GM21381 (cell line): ENCODE measurements around the gene LYPD3.
"Not testable (repeated sequence)": the region's sequence is repeated elsewhere in the genome, so short reads cannot be mapped to it uniquely, and the experiment has no call there.

Source experiments
- ATAC-seq: cut with Tn5 transposase; IDR thresholded peaks from one replicate; pipeline ENCODE4 v1.9.1; 2021; ENCODE audit warnings: mild to moderate bottlenecking, moderate library complexity; ENCODE audit not compliant: unreplicated experiment

Gene LYPD3

DNA sequence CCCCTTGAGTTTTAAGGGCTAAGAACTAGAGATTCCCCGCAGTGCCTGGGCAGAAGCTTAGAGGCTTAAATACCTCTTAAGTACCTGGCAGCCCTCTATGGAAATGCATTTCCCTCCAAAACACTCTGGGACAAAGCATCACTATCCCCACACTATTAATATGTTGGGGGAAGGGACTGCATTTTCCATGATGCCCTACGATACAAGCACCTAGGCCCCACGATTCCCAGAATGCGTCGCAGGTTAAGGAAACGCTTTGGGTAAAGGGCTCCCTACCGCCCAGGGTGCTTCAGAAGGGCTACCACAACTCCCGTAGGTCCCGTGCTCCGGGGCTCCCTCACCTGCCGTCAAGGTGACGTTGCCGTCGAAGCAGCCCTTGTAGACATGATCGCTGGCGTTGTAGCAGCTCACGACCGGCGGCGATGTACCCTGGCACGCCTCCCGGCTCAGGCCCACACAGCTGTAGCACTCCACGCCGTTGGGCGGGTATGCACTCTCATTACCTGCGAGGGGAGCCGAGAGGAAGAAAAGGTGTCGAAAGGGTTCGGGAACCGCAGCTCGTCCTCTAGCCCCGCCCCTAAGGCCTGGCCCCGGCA is 2.5 kb downstream of the LYPD3 start:
- no peak for ATAC-seq

DNA sequence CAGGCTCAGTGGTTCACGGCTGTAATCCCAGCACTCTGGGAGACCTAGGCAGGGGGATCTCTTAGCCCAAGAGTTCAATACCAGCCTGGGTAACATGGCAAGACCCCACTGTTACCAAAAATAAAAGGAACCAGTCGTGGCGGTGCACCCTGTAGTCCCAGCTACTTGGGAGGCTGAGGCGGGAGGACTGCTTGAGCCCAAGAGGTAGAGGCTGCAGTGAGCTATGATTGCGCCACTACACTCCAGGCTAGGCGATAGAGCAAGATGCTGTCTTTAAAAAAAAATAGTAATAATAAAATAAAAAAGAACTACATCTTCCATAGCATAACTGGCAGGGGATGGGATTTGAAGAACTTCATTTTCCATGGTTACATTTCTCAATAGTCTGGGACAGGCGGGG is 3.0 kb downstream of the LYPD3 start:
- no peak for ATAC-seq

DNA sequence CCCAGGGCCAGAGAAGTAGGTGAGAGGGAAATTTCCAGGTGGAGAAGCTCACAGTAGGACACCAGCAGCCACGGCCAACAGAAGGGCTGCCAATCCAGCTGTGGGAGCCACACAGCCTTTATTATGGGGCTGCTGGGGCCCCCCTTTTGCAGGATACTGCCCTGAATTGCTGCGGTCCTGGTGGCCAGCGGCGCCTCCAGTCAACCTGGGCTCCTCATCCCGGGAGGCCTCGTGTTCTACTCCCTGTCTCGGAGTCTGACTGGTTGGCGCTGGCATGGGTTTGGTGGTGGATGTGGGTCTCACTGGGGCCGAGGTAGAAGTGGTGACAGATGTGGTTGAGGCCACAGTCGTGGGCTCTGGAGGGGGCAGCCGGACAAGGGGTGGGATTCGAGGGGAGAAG is 4.1 kb downstream of the LYPD3 start:
- ATAC-seq, result no peak

DNA sequence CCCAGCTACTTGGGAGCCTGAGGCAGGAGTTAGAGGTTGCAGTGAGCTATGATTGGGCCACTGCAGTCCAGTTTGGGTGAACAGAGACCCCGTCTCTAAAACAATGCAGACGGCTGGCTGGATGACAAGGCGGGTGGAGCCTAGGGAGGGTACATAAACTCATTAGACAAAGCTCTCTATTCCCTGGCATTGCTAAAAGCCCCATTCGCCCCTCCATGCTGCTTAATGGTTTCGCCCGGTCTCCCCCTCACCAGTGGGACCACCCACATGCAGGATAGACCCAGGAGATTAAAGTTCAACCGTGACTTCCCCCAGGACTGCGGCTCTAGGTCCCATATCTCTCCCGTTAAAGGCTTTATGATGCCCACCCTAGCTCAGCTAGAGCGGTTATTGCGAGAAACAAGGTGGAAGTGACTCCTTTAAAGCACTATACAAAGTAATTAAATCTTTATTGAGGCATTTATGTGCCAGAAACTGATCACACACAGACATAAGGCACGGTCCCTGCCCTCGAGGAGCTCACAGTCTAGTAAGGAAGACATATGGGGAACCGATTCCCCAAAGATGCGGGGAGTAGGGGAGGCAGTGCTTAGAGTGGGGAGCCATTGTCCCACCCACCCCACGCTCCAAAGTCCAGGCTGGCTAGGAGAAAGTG is 4.9 kb downstream of the LYPD3 start:
- ATAC-seq, result no peak

DNA sequence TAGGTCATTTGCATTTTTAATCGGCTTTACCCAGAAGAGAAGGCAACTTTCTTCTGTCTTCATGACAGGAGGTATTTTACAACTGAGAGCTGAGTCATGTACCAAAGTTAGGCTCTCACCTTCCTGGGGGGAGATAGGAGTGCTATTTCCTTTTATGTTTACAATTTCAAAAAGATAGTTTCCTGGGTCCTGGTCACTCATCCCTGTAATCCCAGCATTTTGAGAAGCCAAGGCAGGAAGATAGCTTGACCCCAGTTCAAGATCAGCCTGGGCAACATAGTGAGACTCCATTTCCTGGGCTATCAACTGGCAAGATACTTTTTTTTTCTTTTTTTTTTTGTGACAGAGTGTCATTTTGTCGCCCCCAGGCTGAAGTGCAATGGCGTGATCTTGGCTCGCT is 7.6 kb downstream of the LYPD3 start:
- ATAC-seq, result no peak

DNA sequence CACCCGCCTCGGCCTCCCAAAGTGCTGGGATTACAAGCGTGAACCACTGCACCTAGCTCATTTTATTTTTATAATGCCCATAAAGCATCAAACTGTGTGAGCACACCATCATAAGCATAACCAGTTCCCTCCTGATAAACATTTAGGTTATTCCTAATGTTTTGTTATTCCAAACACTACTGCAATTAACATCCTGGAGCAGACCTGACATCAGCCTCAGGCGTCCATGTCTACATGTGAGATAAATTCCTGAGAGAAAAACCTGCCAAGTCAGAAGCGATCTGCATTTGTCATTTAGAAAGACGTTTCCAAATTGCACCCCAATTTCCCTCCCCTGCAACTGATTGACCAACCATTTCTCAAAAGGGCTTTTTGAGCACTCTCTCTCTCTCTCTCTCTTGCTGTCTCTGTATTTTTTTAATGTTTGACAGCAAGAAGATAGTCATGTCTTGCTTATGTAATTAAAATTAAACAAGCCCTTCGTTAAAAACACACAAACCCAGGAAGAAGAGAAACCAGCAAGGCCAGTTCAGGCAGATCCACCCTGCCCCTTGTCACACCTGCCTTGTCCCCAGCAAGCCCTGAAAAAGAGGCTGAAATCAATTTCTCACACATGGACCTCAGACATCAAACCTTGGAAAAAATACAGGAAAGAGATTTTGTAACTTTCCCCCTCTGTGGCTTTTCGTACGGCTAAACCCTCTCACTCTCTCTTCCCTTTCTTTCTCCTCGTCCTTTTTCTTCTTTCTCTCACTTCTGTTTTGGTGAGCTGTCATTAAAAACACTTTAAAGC is 9.9 kb downstream of the LYPD3 start:
- ATAC-seq, result no peak

DNA sequence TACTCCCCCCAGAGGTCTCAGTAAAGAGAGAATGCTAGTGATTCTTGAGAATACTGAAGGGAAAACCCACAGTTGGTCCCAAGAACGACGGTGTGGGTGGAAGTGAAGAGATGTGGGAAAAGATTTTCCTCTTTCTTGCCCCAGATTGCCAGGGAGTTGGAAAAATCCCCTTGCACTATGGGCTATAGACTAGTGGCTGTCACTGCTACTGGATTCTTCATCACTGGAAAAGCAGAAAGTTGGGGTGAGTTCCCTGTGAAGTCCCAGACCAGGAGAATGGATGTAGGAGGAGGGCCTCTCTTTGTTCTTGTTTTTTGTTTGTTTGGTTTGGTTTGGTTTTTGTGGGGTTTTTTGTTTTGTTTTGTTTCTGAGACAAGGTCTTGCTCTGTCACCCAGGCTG is 11.4 kb downstream of the LYPD3 start:
- no peak for ATAC-seq

DNA sequence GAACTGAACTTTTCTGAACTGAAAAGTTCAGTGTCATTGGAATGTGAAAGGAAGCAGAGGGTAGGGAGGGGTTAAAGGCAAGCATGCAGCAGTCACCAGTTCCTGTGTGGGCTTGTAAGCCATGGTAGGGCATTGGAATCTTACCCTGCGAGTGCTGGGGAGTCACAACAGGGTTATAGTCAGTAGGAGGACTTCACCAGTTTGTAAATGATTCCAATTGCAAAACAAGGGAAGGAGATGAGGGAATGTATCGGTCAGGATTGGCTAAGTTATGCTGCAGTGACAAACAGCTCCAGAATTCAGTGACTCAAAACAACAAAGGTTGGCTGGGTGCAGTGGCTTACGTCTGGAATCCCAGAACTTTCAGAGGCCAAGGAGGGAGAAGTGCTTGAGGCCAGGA is 12.8 kb downstream of the LYPD3 start:
- no peak for ATAC-seq

DNA sequence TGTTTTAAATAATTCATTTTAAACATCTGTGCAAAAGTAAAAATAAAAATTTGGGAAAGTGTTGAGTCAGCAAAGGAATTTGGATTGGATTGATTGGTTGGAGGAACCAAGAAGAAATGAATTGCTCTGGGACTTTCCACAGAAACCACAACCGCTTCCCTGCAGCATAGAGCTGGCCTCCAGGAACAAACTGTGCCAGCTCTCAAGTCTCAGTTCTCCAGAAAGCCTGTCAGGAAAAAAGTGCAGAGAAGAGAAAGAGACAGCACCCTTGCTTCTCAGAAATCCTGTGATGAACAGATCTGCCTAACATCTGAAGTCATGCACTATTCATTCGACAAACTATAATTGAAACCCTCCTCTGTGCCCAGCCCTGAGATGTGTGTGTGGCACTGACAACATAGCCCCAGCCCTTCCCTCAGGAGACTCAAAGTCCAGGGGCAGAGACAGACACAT is 14.8 kb downstream of the LYPD3 start:
- ATAC-seq, result no peak

DNA sequence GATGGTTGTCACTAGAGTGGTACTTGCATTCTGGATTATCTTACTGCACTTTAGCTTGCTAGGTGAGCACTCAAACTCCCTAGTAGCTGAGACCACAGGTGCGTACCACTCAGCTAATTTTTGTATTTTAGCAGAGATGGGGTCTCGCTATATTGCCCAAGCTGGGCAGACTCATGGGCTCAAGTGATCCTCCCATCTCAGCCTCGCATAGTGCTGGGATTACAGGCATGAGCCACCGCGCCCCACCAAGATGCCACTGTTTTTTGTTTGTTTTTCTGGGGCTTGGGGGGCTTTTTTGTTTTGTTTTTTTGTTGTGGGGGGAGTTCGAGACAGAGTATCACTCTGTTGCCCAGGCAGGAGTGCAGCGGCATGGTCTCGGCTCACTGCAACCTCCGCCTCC is 17.8 kb downstream of the LYPD3 start:
- ATAC-seq, result no peak

DNA sequence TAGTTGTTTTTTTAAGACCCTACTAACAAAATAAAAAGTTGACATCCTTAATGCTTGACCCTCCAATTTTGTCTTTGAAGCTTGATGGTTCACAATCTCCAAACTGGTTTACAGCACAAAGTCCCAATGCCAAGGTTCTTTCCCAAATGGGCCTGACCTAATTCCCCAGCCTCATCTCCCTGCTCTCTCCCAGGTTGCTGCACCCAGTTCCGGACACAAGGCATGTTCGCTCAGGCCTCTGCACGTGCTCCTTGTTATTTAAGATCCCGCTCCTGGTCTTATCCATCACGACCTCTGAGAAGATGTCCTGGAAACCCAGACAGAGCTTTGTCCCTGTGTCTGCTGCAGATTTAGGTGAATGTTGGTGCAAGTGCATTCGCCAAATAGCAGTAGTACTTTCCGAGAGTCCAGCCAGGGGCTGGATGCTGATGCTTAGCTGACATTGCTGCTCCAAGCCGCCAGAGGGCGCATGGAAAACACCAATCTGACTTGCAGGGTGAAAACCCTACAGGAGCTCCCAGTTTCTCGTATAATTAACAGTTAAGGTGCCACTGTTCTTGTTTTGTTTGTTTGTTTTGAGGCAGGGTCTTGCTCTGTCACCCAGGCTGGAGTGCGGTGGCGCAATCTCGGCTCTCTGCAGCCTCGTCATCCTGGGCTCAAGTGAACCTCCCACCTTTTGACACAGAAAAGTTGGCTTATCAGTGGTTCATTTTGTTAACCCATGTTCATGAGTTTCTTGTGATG is 18.5 kb downstream of the LYPD3 start:
- peak; percentile 58 for ATAC-seq

DNA sequence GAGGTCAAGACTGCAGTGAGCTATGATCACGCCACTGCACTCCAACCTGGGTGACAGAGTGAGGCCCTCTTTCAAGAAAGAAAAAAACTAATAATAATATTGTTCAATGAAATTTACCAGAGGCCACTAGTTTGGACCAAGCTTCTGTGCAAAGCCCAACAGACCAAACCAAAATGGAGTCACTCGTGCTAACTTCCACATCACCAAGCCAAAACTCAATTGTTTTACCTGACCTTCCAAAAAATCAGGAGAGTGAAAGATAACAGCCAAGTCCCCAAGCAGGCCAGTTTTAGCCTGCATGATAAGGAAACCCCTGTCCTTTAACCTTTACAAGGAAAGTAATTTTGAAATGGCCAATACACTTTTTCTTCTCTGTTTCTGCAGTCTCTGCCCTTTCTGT is 20.0 kb downstream of the LYPD3 start:
- ATAC-seq, result no peak

DNA sequence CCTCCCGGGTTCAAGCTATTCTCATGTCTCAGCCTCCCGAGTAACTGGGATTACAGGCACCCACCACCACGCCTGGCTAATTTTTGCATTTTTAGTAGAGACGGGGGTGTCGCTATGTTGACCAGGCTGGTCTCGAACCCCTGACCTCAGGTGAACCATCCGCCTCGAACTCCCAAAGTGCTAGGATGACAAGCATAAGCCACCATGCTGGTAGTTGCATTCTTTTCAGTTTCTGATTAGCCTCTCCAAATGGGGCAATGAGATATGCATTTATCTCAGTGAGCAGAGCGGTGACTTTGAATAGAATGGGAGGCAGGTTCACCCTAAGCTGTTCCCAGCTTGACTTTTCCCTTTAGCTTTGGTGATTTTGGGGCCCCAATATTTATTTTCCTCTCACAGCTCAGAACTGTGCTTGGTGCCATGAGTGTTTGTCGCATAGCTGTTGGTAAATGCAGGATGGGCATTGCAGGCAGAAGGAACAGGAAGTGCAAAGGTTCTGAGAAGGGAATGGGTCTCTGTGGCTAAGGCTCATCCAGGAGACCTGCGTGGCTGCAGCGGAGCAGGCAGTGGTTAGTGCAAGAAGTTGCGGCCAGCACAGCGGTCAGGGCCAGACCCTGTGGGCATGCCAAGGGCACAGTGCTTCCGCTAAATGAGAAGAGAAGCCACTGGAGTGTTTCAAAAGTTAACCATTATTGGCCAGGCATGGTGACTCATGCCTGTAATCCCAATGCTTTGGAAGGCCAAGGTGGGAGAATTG is 20.7 kb downstream of the LYPD3 start:
- ATAC-seq, result no peak

DNA sequence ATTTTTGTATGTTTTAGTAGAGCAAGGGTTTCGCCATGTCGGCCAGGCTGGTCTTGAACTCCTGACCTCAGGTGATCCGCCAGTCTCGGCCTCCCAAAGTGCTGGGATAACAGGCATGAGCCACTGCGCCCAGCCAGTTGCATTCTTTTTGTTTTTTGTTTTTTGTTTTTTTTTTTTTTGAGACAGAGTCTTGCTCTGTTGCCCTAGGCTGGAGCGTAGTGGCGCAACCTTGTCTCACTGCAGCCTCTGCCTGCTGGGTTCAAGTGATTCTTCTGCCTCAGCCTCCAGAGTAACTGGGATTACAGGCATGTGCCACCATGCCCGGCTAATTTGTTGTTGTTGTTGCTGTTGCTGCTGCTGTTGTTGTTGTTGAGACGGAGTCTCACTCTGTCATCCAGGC is 21.3 kb downstream of the LYPD3 start:
- not testable (repeated sequence) for ATAC-seq

DNA sequence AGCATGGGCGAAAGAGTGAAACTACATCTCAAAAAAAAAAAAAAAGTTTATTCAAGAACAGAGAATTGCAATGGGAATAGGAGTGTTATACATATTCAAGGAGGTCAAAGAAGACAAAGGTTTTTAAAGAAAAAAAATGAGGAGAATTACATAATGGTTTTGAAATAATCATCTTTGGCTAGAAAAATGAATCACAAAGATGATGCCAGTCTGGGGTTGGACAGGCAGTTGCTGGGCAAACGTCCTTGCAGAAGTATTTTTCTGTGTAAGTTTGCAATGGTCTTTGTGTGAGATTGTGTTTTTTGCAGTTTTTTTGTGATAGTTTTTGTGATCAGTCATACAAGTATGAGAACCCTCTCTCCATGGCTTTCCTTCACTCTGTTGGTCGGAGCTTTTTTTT is 23.7 kb downstream of the LYPD3 start:
- no peak for ATAC-seq

DNA sequence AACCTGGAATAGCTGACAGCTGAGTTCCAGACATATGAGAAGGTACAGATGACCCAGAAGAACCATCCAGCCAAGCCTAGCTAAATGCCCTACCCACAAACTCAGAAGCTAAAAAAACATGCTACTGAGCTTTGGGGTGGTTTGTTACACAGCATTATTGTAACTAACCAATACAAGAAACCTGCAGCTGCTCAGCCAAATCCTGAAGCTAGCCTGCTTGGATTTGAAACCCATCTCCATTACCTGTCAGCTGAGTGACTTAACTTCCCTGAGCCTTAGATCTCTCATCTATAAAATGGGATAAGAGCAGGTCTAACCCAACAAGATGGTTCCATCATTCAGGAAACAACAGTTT is 25.7 kb downstream of the LYPD3 start:
- ATAC-seq, result no peak

DNA sequence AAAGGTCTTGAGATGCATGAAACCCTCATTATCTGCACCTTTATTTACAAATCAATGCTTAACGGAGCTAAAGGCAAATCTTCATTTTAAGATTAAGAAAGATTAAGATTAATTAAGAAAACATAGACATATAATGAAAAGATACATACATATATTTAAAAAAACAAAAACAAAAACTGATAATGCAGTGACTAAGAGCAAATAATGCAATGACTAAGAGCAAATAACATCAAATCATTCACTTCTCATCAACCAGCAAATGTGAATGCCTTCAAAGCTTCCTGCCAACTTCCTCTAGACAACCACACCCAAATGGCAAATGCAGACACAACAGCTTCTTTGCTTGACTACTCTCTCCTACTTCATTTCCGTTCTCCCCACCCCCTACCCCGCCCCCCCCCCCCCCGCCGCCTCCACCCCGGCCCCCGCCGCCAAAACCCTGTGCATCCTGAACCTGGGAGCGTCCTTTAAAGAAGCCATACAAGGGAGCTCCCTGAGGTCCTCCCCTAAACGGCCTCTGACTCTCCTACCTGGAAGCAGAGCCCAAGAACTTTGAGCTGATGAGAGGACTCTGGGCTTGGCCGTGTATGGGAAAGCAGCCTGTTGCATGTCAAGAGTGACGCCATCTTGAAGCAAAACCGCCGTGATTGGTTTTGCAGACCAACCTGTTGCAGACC is 26.2 kb downstream of the LYPD3 start:
- ATAC-seq, result no peak

DNA sequence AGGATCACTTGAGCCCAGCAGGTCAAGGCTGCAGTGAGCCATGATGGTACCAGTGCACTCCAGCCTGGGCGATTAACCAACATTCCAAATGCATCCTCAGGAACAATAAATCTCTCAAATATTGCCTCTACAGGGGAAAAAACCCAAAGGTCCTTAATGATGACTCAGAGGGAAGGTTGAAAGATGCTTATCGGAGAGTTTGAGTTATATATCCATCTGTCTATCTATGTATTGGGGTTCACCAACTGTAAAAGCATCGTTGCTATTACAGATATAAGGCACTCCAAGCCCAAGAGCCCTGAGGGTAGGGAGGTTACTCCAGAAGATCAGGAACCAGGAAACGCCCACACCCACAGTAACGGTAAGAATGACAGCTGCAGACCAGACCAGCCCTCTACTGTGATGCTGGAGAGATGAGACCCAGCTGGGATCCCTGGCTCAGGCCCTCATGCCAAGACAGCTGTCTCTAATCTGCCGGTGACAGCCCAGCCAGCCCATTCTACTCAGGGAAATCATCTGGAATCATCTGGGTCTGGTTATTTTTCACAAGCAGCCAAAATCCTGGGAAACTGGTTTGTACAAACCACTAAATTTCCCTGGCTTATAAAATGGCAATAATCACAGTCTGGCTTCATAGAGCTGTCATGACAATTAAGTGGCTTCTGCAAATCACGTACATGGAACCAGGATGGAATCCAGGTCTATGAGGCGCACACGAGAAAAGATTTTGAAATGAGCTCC is 26.9 kb downstream of the LYPD3 start:
- ATAC-seq, result no peak

DNA sequence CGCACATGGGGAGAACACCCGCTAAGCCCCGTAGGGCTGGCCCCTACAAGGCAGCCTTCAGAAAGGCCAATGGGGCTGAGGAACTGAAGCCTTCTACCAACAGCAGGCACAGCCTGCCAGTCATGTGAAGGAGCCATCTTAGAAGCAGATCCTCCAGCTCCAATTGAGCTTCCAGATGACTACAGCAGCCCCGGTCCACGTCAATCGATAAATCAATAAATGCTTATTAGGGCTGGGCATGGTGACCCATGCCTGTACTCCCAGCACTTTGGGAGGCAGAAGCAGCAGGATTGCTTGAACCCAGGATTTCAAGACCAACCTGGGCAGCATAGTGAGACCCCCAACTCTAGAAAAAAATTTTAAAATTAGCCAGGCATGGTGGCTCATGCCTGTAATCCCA is 27.7 kb downstream of the LYPD3 start:
- no peak for ATAC-seq

DNA sequence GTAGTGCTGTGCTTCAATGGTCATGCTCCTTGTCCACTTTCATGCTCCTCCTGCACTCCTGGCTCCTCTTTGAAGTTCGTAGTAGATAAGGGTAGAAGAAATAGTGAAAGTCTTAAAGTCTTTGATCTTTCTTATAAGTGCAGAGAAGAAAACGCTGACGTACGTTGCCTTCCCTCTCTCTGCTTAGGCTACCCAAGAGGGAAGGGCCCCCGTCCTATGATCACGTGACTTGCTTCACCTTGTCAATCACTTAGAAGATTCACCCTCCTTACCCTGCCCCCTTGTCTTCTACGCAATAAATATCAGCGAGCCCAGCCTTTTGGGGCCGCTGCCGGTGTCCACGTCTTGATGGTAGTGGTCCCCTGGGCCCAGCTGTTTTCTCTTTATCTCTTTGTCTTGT is 28.1 kb downstream of the LYPD3 start:
- not testable (repeated sequence) for ATAC-seq
